ENCODE data around the gene STIM2.

STIM2 gene

GRCh38 chr4:26900765-26901164 lies 40.1 kb downstream of the STIM2 start:
- DNase-seq (ENCODE audit: low spot score) = no peak

DNA sequence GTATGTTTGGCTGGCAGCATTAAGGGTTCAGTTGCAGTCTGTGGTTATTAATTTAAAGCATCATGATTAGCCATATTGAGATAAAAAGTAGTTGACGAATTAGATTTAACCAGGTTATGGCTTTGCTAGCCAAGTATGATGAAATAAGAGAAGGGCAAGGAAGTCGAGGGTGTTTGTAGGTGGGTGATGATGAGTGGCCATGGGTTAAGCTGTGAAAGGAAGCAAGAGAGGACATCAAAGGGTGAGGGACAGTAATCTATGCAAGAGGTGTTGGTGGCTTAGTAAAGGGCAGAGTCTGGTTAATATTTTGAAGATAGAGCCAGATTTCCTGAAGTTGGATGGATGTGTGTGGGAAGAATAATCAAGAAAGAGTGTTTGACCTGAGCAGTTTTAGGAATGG lies 44.5 kb downstream of the STIM2 start:
- DNase-seq (ENCODE audit: low spot score) = no peak

DNA sequence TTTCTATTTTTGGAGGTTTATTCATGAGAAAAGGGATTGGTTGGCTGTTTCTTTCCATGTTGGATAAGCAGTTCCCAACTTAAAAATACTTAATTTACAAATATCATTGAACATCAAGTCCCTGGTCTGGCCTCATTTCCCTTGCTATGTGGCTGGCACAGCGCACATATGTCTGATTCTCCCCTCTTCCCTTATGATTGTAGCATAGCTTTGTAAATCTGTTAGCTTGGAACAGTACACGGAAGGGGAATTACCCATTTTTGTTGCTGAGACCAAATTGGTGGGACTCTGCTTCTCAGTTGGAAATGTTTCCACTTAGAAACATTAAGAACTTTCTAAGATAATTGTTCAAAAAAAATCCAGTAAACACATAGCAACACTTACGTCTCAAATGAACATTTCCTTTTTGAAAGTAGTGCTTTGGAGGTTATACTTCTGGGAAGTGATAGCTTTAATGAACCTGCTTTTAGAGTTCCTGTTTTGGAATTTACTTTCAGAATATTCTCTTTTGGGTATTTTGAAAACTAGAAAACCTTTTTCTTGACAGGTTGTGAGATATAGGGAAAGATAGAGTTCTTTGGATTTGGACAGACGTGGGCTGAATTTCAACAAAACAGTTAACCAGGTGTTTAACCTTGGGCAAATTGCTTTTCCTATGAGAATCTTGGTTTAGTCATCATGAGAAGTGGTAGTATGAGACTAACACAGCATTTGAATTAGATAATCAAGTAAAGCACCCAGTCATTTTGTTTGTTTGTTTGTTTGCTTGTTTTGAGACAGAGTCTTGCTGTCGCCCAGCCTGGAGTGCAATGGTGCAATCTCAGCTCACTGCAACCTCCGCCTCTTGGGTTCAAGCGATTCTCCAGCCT lies 47.3 kb downstream of the STIM2 start:
- DNase-seq (ENCODE audit: low spot score) = no peak

GRCh38 chr4:26909369-26909768 lies 48.7 kb downstream of the STIM2 start:
- peak; percentile 53 for DNase-seq (ENCODE audit: low spot score)

DNA sequence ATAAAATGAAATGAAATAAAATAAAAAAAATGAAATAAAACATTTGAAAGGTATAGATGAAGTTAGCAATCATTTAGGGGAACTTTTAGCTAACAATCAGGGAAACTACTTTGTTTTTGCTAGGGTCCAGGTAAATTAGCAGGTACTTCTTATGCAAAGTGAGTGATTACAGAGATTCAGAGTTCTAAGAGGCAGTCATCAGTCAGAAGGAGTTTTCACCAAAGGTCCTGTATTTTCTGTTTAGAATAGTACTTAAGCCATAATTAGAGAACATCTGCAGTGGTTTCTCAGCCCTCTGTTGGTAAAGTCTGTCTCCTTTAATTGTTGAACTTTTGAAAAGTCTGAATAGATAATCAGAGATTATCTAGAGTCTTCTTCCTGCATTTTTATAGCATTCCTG lies 50.6 kb downstream of the STIM2 start:
- no peak for DNase-seq (ENCODE audit: low spot score)

GRCh38 chr4:26912069-26912468 lies 51.4 kb downstream of the STIM2 start:
- no peak for DNase-seq (ENCODE audit: low spot score)

DNA sequence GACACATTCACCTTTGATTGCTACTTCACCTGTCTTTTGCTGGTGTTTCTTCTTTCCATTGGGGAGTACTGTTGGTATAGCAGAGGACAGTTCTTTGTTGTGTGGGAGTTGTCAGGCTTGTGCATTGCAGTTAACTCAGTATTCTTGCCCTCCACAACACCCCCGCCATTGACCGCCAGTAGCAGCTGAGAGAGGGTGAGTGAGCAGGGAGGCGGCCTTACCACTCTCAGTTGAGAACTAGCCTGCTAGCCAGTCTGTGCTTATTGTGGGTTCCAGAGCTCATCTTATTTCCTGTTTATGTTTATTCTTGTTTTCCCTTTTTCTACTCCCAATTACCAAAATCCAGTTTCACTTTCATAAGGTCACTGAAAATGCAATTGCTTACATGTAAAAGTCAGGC lies 52.2 kb downstream of the STIM2 start:
- no peak for DNase-seq (ENCODE audit: low spot score)

GRCh38 chr4:26916195-26916594 lies 55.6 kb downstream of the STIM2 start:
- peak; percentile 51 for DNase-seq (ENCODE audit: low spot score)

- DNase-seq (ENCODE audit: low spot score) = no peak
These were observed 70.3 kb downstream of the STIM2 start for GRCh38 chr4:26930964-26931363.

DNA sequence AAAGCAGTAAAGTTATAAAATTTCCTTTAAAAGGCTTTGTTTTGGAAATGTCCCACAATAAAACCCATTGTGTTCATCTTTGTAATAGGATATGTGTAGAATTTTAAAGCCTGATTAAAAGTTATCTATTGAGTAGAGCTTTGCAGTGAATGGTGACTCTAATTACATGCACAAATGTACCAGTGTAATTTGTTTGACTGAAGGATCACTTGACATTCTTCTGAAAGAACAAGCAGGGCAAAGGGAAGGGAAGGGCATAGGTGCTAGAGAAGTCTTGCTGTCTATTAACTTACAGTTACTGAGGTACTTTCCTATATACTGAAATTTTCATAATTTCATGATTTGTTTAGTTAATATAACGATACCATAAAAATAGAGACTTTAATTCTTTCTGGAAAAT lies 70.8 kb downstream of the STIM2 start:
- no peak for DNase-seq (ENCODE audit: low spot score)

GRCh38 chr4:26931966-26932365 lies 71.3 kb downstream of the STIM2 start:
- no peak for DNase-seq (ENCODE audit: low spot score)

GRCh38 chr4:26935397-26935796 lies 74.8 kb downstream of the STIM2 start:
- no peak for DNase-seq (ENCODE audit: low spot score)

DNA sequence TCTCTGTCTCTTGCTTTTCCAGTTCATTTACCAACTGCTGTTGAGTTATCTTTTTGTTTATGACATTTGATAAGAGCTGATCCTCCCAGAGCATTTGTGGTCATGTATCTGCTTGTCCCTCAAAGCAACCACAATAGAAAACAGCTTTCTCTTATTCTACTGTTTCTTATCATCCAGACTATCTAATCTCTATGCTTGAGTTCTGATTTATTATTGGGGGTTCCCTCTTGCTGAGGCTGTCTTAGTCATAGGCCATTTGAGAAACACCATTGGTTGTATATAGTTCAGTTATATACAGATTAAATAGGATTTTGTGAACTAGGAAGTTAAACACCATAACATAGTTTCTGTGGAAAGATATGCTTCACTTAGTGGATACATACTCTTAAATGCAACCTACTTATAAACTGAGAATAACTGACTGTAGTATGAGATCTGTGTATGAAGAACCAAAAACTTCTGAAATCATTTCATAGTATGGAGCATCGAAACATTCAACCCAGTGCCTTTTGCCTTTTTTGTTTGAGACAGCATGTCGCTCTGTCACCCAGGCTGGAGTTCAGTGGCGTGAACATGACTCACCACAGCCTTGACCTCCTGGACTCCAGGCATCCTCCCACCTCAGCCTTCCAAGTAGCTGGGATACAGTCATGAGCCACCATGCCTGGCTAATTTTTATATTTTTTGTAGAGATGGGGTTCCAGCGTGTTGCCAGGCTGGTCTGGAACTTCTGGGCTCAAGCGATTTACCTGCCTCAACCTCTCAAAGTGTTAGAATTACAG lies 75.8 kb downstream of the STIM2 start:
- no peak for DNase-seq (ENCODE audit: low spot score)

DNA sequence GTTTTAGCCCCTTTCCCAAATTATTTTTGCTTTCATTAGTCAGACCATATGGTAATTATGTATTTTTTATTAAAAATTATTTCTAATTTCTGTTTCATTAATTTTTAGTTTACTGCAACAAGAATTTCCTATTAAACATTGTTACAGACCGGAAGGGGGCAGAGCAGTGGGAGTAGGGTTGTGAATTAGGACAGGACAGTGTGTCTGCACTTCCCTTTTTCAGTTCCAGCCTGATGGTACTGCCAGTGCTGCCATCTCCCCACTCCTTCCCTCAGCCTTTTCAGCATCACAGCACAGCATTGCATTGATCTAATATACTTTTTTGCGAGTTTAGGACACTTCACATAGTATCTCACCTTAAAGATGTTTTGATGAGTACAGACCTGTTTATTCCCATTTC lies 76.5 kb downstream of the STIM2 start:
- DNase-seq (ENCODE audit: low spot score) = no peak

DNA sequence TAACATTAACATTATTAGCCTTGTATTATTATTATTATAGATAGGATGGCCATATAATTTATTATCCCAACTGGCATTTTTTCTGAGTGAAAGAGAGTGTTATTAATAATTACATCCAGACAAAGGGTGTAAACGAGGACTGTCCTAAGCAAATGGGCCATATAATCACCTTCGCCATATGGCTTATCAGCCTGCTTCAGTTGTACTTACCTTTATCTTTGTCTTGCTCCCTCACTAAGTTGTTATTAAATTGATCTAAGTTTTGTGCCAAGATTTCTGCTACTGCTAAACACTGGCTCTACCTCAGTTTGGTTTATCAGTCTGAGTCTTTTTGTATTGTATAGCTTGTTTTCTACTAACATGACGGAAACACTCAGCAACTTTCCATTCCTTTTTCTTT lies 76.9 kb downstream of the STIM2 start:
- DNase-seq (ENCODE audit: low spot score) = no peak

- no peak for DNase-seq (ENCODE audit: low spot score)
These were observed 77.9 kb downstream of the STIM2 start for GRCh38 chr4:26938516-26938915.

DNA sequence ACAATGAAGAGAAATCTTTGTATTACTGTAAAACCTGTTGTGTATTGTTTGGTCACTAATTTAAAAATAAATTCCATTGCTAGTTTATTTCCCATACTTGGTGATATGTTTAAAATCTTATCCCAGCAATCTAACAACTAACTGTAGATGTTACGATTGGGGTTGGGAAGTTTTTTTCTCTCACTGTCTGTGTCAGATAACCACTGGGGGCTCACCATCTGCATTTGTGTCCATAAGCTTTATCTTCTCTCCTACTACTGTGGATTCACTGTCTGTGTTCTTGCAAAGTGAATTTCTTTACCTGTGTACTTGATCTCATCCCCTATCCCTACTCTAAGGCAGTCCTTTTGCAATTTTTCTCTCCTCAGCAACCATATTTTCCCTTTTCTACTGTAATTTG lies 81.3 kb downstream of the STIM2 start:
- DNase-seq (ENCODE audit: low spot score) = no peak

- DNase-seq (ENCODE audit: low spot score) = no peak
These were observed 82.2 kb downstream of the STIM2 start for GRCh38 chr4:26942871-26943270.

GRCh38 chr4:26943391-26943790 lies 82.8 kb downstream of the STIM2 start:
- DNase-seq (ENCODE audit: low spot score) = no peak

DNA sequence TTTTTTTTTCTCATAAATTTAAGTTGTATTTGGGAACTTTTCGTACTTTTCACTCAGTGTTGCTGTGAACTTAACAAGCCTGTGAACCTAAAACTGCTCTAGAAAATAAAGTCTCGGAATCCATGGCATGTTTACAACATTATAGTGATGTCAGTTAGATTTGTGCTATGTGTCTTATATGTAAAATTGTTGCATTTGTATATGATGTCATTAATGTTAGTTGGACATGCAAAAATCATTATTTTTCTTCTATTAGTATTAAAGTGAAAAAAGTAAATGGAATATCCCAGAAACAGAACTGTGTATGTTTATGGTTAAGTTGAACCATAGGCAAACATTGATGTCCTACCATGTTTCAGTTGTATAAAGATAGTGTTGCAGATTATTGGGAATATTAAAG lies 85.2 kb downstream of the STIM2 start:
- no peak for DNase-seq (ENCODE audit: low spot score)

DNA sequence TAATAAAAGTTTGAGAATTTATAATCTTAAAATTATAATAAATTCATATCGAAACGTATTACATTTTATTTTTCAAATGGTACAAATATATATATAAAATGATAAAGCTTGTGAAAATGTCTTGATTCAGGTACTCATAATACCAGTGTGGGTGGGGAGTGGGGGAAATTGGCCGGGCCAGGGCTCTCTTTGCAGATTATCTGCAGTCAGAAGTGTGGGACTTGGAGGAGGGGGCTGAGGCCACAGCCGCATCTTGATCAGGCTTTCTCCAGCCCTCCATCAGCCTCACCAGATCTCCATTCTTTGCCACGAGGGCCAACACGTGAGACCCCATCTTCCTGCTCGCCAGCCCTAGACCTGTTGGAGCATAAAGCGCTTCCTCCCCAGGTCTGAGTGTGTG lies 86.7 kb downstream of the STIM2 start:
- DNase-seq (ENCODE audit: low spot score) = no peak

GRCh38 chr4:26950446-26950845 lies 89.8 kb downstream of the STIM2 start:
- DNase-seq (ENCODE audit: low spot score) = no peak

GRCh38 chr4:26952891-26953290 lies 92.2 kb downstream of the STIM2 start:
- no peak for DNase-seq (ENCODE audit: low spot score)

Data from pons (tissue), 1 donor.